HepG2 (cell line): Measurements from ENCODE around the gene RNU11. TPM values are rescaled to one million over a fixed set of nuclear protein-coding genes. Genes with fewer than 3 reads are reported as not detected.

Experiments
- CHD2 ChIP-seq: IDR thresholded peaks from 2 replicates; pipeline ENCODE4 v1.6.1; 2011; ENCODE audit warnings: low read depth, low read length, improper control_type of control experiment
- EHMT2 ChIP-seq: fragments of 200-600 bp; sonication (generic); IDR thresholded peaks from 2 replicates; pipeline ENCODE4 v1.7.0; 2017; ENCODE audit warnings: antibody characterized with exemption, low read depth, low read length, borderline replicate concordance
- FUBP1 ChIP-seq: sonication (generic); formaldehyde crosslinking; IDR thresholded peaks from 2 replicates; pipeline ENCODE4 v1.5.1; 2020; ENCODE audit warnings: missing genetic modification reagents, mild to moderate bottlenecking, borderline replicate concordance
- KDM4B ChIP-seq: sonication (generic); formaldehyde crosslinking; IDR thresholded peaks from 2 replicates; pipeline ENCODE4 v1.4.0; 2020; ENCODE audit warnings: missing genetic modification reagents
- KIAA2018 ChIP-seq: sonication (generic); formaldehyde crosslinking; IDR thresholded peaks from 2 replicates; pipeline ENCODE4 v1.5.0; 2020; ENCODE audit warnings: mild to moderate bottlenecking, missing genetic modification reagents, borderline replicate concordance
- MBD4 ChIP-seq: IDR thresholded peaks from 2 replicates; pipeline ENCODE4 v1.6.1; 2012; ENCODE audit warnings: low read length, inconsistent platforms, borderline replicate concordance
- MZF1 ChIP-seq: sonication (generic); formaldehyde crosslinking; IDR thresholded peaks from 2 replicates; pipeline ENCODE4 v1.8.1; 2023; ENCODE audit warnings: mild to moderate bottlenecking, missing genetic modification reagents, borderline replicate concordance
- PRPF4 ChIP-seq: fragments of 200-400 bp; formaldehyde crosslinking; IDR thresholded peaks from 2 replicates; pipeline ENCODE4 v1.6.1; 2016; ENCODE audit warnings: low read length, low read depth; ENCODE audit not compliant: poor library complexity, severe bottlenecking
- SOX5 ChIP-seq: IDR thresholded peaks from 2 replicates; pipeline ENCODE4 v1.6.1; 2016; ENCODE audit warnings: borderline replicate concordance
- STAG1 ChIP-seq: sonication (generic); formaldehyde crosslinking; IDR thresholded peaks from 2 replicates; pipeline ENCODE4 v1.4.0; 2020; ENCODE audit warnings: missing genetic modification reagents
- ZNF292 ChIP-seq: sonication (generic); formaldehyde crosslinking; IDR thresholded peaks from 2 replicates; pipeline ENCODE4 v1.8.1; 2022; ENCODE audit warnings: mild to moderate bottlenecking, low read depth, missing genetic modification reagents, borderline replicate concordance
- ZNF317 ChIP-seq: sonication (generic); formaldehyde crosslinking; IDR thresholded peaks from 2 replicates; pipeline ENCODE4 v1.5.0; 2020; ENCODE audit warnings: mild to moderate bottlenecking, missing genetic modification reagents
- ZNF441 ChIP-seq: sonication (generic); formaldehyde crosslinking; IDR thresholded peaks from 2 replicates; pipeline ENCODE4 v1.7.0; 2021; ENCODE audit warnings: missing genetic modification reagents, borderline replicate concordance
- ZNF513 ChIP-seq: sonication (generic); formaldehyde crosslinking; conservative IDR thresholded peaks from 2 replicates; pipeline ENCODE4 v1.5.0; 2020; ENCODE audit warnings: missing genetic modification reagents
- ZSCAN5A ChIP-seq: sonication (generic); formaldehyde crosslinking; IDR thresholded peaks from 2 replicates; pipeline ENCODE4 v1.8.0; 2022; ENCODE audit warnings: mild to moderate bottlenecking, missing genetic modification reagents, borderline replicate concordance
- polyA plus RNA-seq, 8 experiments: library from polyadenylated mRNA; depleted of rRNA in 3 of 8; stranded (reverse) in 7 of 8; unstranded in 1 of 8; fragments of >200 nt; fragmentation: Illumina TruSeq in 4 of 8; extraction: Trizol in 4 of 8; gene quantifications; 2 replicates each; pipeline versions ENCODE4 v1.2.1 to v1.2.3, GENCODE V29; 2011 to 2016; ENCODE audit warnings: low read depth in 4 of 8, missing spikeins in 1 of 8, mixed read lengths in 1 of 8; ENCODE audit not compliant: insufficient read depth in 1 of 8
- total RNA-seq, 5 experiments: library from RNA; depleted of rRNA; stranded (reverse); fragments of >200 nt; fragmentation: Illumina TruSeq; extraction: Trizol; gene quantifications; 2 replicates each; pipeline ENCODE4 v1.2.3, GENCODE V29; 2016; ENCODE audit warnings: low read depth in 1 of 5

RNU11 gene
- total and polyA plus RNA-seq, 2 of the 13 experiments (the other 11 are each of a cell fraction or from before 2014, with no cell fraction given) = not detected

GRCh38 chr1:28642847-28643635 lies 5.4 kb upstream of the RNU11 start, which contains the start of gene TAF12 (continued):
- no peak; the same call in 1 of the 2 replicates for TF ChIP-seq ZNF292 (CRISPR knock-in tag)
- TF ChIP-seq KDM4B (CRISPR knock-in tag) = peak; percentile 63; the same call in 1 of the 2 replicates
- TF ChIP-seq MBD4 = no peak
- no peak for TF ChIP-seq KIAA2018 (CRISPR knock-in tag)
- TF ChIP-seq CHD2 = 0 out of 2 replicates have a peak, but pooled peaks have one; percentile 40
- TF ChIP-seq SOX5 (CRISPR knock-in tag) = peak; percentile 62; the same call in 1 of the 2 replicates
- TF ChIP-seq FUBP1 (CRISPR knock-in tag) = no peak
- TF ChIP-seq EHMT2 = no peak
- no peak for TF ChIP-seq MZF1 (CRISPR knock-in tag)
- TF ChIP-seq ZNF513 (CRISPR knock-in tag) = no peak
- TF ChIP-seq ZNF317 = peak; percentile 36; the same call in 1 of the 2 replicates
- peak; percentile 82 for TF ChIP-seq ZNF441 (CRISPR knock-in tag)
- peak; percentile 72 for TF ChIP-seq STAG1 (CRISPR knock-in tag)
- TF ChIP-seq ZSCAN5A (CRISPR knock-in tag) = no peak; the same call in 1 of the 2 replicates
- no peak for TF ChIP-seq PRPF4
